Measurements from ENCODE around the gene ERG28. TPM values are rescaled to one million over a fixed set of nuclear protein-coding genes. Genes with fewer than 3 reads are reported as not detected.

The ERG28 gene
- total and polyA plus RNA-seq, 2 of the 13 experiments (the other 11 are each of a cell fraction or from before 2014, with no cell fraction given), result 27.3 to 32.3 TPM

DNA sequence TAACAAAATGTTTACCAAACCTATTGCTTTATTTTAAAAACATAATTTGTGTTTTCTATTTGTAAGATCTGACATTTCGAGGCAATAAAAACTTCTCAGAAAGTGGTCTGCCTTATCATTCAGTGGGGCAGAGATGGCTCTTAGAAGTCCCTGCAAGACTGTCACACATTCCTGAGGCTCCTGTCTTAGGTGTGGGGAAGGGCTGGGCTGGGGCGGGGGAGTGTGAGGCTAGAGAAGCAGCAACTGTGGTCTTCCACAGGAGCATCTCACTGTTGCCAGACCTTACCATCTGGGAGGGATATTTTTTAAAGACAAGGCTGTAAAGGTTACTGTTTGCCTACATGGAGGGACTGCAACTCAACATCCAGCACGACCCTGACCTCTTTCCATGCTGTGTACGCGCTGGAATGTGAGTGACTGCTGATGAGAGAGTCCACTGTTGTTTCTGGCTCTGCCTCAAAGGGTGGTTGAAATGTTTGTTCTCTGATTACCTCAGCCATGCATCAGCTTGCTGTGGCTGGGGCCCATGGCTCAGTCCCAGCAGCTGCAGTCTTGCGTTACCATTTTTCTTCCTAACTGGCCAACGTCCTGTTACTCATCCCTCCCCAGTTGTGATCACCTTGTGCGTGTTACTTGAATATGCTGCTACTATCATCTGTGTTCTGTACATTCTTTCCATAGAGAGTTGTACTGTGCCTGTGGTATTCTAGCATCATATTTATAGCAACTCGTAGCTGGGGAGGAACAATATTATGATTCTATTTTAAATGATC lies 12.4 kb downstream of the ERG28 start (continued):
- TF ChIP-seq TAF1 (CRISPR knock-in tag; IDR thresholded peaks at IDR 0.05) (peak; percentile 32; the same call in 1 of the 2 replicates), ZNF10 (CRISPR knock-in tag; IDR thresholded peaks at IDR 0.05; ENCODE audit: borderline replicate concordance, low read depth) (no peak), KDM5A (IDR thresholded peaks at IDR 0.05; ENCODE audit: borderline replicate concordance, low read length) (no peak), GABPB1 (CRISPR knock-in tag; IDR thresholded peaks at IDR 0.05) (peak; percentile 51), ZNF615 (CRISPR knock-in tag; IDR thresholded peaks at IDR 0.05; ENCODE audit: borderline replicate concordance) (peak; percentile 71; the same call in 1 of the 2 replicates), ZNF788 (CRISPR knock-in tag; IDR thresholded peaks at IDR 0.05; ENCODE audit: borderline replicate concordance) (peak; percentile 92; the same call in 1 of the 2 replicates), ZNF703 (CRISPR knock-in tag; IDR thresholded peaks at IDR 0.05; ENCODE audit: borderline replicate concordance) (no peak), HOXA3 (CRISPR knock-in tag; IDR thresholded peaks at IDR 0.05) (peak; percentile 96), CBX5 (CRISPR knock-in tag; IDR thresholded peaks at IDR 0.05; ENCODE audit: borderline replicate concordance) (peak; percentile 89; the same call in 1 of the 2 replicates), CBX1 (IDR thresholded peaks at IDR 0.05; ENCODE audit: low read depth) (peak; percentile 67), YEATS4 (CRISPR knock-in tag; IDR thresholded peaks at IDR 0.05; ENCODE audit: borderline replicate concordance) (peak; percentile 85), ZNF792 (CRISPR knock-in tag; IDR thresholded peaks at IDR 0.05) (peak; percentile 95), RAD51 (IDR thresholded peaks at IDR 0.05; ENCODE audit: borderline replicate concordance) (no peak), BRD4 (CRISPR knock-in tag; IDR thresholded peaks at IDR 0.05) (peak; percentile 83), NFRKB (IDR thresholded peaks at IDR 0.05) (no peak), ZNF225 (CRISPR knock-in tag; IDR thresholded peaks at IDR 0.05) (no peak), RBM39 (IDR thresholded peaks at IDR 0.05; ENCODE audit: low read depth, low read length, poor library complexity, severe bottlenecking) (no peak), IKZF4 (CRISPR knock-in tag; IDR thresholded peaks at IDR 0.05; ENCODE audit: borderline replicate concordance, low read depth, not compliant biosample characterization) (no peak), ZBTB1 (CRISPR knock-in tag; IDR thresholded peaks at IDR 0.05; ENCODE audit: borderline replicate concordance) (no peak), HNRNPUL1 (IDR thresholded peaks at IDR 0.05; ENCODE audit: low read depth, low read length) (no peak), ZNF205 (CRISPR knock-in tag; IDR thresholded peaks at IDR 0.05) (peak; percentile 92), ISX (CRISPR knock-in tag; conservative IDR thresholded peaks at IDR 0.05) (no peak)
- TF ChIP-seq, protein P1, sequence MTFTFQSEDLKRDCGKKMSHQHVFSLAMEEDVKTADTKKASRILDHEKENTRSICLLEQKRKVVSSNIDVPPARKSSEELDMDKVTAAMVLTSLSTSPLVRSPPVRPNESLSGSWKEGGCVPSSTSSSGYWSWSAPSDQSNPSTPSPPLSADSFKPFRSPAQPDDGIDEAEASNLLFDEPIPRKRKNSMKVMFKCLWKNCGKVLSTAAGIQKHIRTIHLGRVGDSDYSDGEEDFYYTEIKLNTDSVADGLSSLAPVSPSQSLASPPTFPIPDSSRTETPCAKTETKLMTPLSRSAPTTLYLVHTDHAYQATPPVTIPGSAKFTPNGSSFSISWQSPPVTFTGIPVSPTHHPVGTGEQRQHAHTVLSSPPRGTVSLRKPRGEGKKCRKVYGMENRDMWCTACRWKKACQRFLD (CRISPR knock-in tag; IDR thresholded peaks at IDR 0.05; ENCODE audit: borderline replicate concordance), result no peak
- TF ChIP-seq, protein P2, sequence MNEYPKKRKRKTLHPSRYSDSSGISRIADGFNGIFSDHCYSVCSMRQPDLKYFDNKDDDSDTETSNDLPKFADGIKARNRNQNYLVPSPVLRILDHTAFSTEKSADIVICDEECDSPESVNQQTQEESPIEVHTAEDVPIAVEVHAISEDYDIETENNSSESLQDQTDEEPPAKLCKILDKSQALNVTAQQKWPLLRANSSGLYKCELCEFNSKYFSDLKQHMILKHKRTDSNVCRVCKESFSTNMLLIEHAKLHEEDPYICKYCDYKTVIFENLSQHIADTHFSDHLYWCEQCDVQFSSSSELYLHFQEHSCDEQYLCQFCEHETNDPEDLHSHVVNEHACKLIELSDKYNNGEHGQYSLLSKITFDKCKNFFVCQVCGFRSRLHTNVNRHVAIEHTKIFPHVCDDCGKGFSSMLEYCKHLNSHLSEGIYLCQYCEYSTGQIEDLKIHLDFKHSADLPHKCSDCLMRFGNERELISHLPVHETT (CRISPR knock-in tag; conservative IDR thresholded peaks at IDR 0.05), result peak; percentile 59; the same call in 1 of the 2 replicates
- TF ChIP-seq, protein P3, sequence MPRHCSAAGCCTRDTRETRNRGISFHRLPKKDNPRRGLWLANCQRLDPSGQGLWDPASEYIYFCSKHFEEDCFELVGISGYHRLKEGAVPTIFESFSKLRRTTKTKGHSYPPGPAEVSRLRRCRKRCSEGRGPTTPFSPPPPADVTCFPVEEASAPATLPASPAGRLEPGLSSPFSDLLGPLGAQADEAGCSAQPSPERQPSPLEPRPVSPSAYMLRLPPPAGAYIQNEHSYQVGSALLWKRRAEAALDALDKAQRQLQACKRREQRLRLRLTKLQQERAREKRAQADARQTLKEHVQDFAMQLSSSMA (CRISPR knock-in tag; IDR thresholded peaks at IDR 0.05), result no peak
- TF ChIP-seq, protein P4, sequence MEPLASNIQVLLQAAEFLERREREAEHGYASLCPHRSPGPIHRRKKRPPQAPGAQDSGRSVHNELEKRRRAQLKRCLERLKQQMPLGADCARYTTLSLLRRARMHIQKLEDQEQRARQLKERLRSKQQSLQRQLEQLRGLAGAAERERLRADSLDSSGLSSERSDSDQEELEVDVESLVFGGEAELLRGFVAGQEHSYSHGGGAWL (CRISPR knock-in tag; IDR thresholded peaks at IDR 0.05), result peak; percentile 52; the same call in 1 of the 2 replicates
- TF ChIP-seq, protein P5, sequence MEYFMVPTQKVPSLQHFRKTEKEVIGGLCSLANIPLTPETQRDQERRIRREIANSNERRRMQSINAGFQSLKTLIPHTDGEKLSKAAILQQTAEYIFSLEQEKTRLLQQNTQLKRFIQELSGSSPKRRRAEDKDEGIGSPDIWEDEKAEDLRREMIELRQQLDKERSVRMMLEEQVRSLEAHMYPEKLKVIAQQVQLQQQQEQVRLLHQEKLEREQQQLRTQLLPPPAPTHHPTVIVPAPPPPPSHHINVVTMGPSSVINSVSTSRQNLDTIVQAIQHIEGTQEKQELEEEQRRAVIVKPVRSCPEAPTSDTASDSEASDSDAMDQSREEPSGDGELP (IDR thresholded peaks at IDR 0.05; ENCODE audit: borderline replicate concordance, low read depth), result peak; percentile 94

Data from HepG2 (cell line).